Spinal cord (tissue), 10 donors: ENCODE data around the gene PPP3R1. TPM values are rescaled to one million over a fixed set of nuclear protein-coding genes. Genes with fewer than 3 reads are reported as not detected.
"Not testable (repeated sequence)": the region's sequence is repeated elsewhere in the genome, so short reads cannot be mapped to it uniquely, and the experiment has no call there.

Experiments used
- DNase-seq, 6 donors: peaks; one replicate each; pipeline versions ENCODE4 v3.0.0 to v3.0.0-alpha.2; 2013 to 2015; ENCODE audit warnings: low spot score in 6 of 6, low read depth in 4 of 6
- H3K27ac ChIP-seq: one replicate; pipeline ENCODE4 v1.5.1; 2013; ENCODE audit warnings: low read depth, low read length, control low read depth
- H3K27me3 ChIP-seq: one replicate; pipeline ENCODE4 v1.6.1; 2013; ENCODE audit warnings: low read length; ENCODE audit not compliant: control insufficient read depth, insufficient read depth
- H3K36me3 ChIP-seq: one replicate; pipeline ENCODE4 v1.6.1; 2013; ENCODE audit warnings: low read length; ENCODE audit not compliant: control insufficient read depth, insufficient read depth
- H3K4me1 ChIP-seq: one replicate; pipeline ENCODE4 v1.6.1; 2013; ENCODE audit warnings: low read length; ENCODE audit not compliant: control insufficient read depth, insufficient read depth
- H3K4me3 ChIP-seq: one replicate; pipeline ENCODE4 v1.5.1; 2013; ENCODE audit warnings: low read depth, low read length, control low read depth
- H3K9me3 ChIP-seq: one replicate; pipeline ENCODE4 v1.6.1; 2013; ENCODE audit warnings: low read length; ENCODE audit not compliant: control insufficient read depth, insufficient read depth
- WGBS: methylation state at CpG from one replicate; pipeline ENCODE4 v1.1.5; 2013; ENCODE audit warnings: missing lambda C conversion rate; ENCODE audit not compliant: insufficient coverage; 5-methylcytosine and 5-hydroxymethylcytosine counted together
- polyA plus RNA-seq, 2 donors: library from polyadenylated mRNA; unstranded; fragments of 120-200 nt; gene quantifications; one replicate each; pipeline ENCODE4 v1.2.1, GENCODE V29; 2013; ENCODE audit not compliant: insufficient read length in 2 of 2
- total RNA-seq, 2 donors: library from RNA; depleted of rRNA in 1 of 2; stranded (reverse); fragments of 120-200 nt in 1 of 2; fragments of >200 nt in 1 of 2; gene quantifications; one replicate each; pipeline versions ENCODE4 v1.2.3 to v1.2.4, GENCODE V29; 2013 to 2014
- donor health status: healthy.

The PPP3R1 gene
- total and polyA plus RNA-seq, 4 donors, result 23.8 to 170 (median 147) TPM

GRCh38 chr2:68182902-68183301 is 69.4 kb downstream of the PPP3R1 start:
- Histone ChIP-seq H3K27me3 (no peaks in the 10 kb centered on the region), H3K4me1 (no peaks in the 10 kb centered on the region), H3K9me3 (no peaks in the 10 kb centered on the region), H3K27ac (no peak overlapping the region), H3K4me3 (no peak overlapping the region), H3K36me3 (peaks cover 8% of the 10 kb centered on the region)
- no peak for DNase-seq
- WGBS, result 100% methylated on average over 1 of the region's 1 CpG

- DNase-seq, result no peak
- Histone ChIP-seq H3K27me3 (no peaks in the 10 kb centered on the region), H3K4me3 (no peak overlapping the region), H3K9me3 (no peaks in the 10 kb centered on the region), H3K4me1 (no peaks in the 10 kb centered on the region), H3K36me3 (peaks cover 8% of the 10 kb centered on the region), H3K27ac (no peak overlapping the region)
- 67% methylated on average over 1 of the region's 4 CpGs for WGBS
Observed at GRCh38 chr2:68178954-68179627, 73.2 kb downstream of the PPP3R1 start.

- DNase-seq, result no peak
Observed at GRCh38 chr2:68178432-68178831, 73.9 kb downstream of the PPP3R1 start.

GRCh38 chr2:68177541-68177940 is 74.8 kb downstream of the PPP3R1 start:
- WGBS, result 40% methylated on average over 1 of the region's 2 CpGs
- no peak for DNase-seq
- no peaks in the 10 kb centered on the region for H3K9me3 ChIP-seq
- H3K4me3 ChIP-seq, result no peak overlapping the region
- H3K27ac ChIP-seq, result no peak overlapping the region
- H3K27me3 ChIP-seq, result no peaks in the 10 kb centered on the region
- no peaks in the 10 kb centered on the region for H3K4me1 ChIP-seq
- peaks cover 14% of the 10 kb centered on the region for H3K36me3 ChIP-seq

More at GRCh38 chr2:68178432-68178831, 73.9 kb downstream of the PPP3R1 start:
- Histone ChIP-seq H3K4me1 (no peaks in the 10 kb centered on the region), H3K27me3 (no peaks in the 10 kb centered on the region), H3K27ac (no peak overlapping the region), H3K4me3 (no peak overlapping the region), H3K36me3 (peaks cover 8% of the 10 kb centered on the region), H3K9me3 (no peaks in the 10 kb centered on the region)
- WGBS, result 100% methylated on average over 3 of the region's 3 CpGs

GRCh38 chr2:68176657-68177056 is 75.7 kb downstream of the PPP3R1 start:
- Histone ChIP-seq H3K9me3 (no peaks in the 10 kb centered on the region), H3K36me3 (peaks cover 19% of the 10 kb centered on the region), H3K4me3 (no peak overlapping the region), H3K4me1 (no peaks in the 10 kb centered on the region), H3K27ac (no peak overlapping the region), H3K27me3 (no peaks in the 10 kb centered on the region)
- DNase-seq, result no peak
- no CpG with 5 or more reads among the region's 7 CpGs for WGBS

- H3K4me1 ChIP-seq, H3K4me3 ChIP-seq, H3K27ac ChIP-seq, H3K27me3 ChIP-seq, H3K9me3 ChIP-seq, DNase-seq: not testable (repeated sequence)
- H3K36me3 ChIP-seq, result peaks cover 22% of the 10 kb centered on the region
- no CpG with 5 or more reads among the region's 4 CpGs for WGBS
Observed at GRCh38 chr2:68175210-68175609, 77.1 kb downstream of the PPP3R1 start.

GRCh38 chr2:68172990-68173700 is 79.2 kb downstream of the PPP3R1 start:
- DNase-seq, result no peak
- Histone ChIP-seq H3K27me3 (no peaks in the 10 kb centered on the region), H3K36me3 (peaks cover 22% of the 10 kb centered on the region), H3K4me1 (no peaks in the 10 kb centered on the region), H3K27ac (no peak overlapping the region), H3K4me3 (no peak overlapping the region), H3K9me3 (no peaks in the 10 kb centered on the region)
- 93% methylated on average over 7 of the region's 8 CpGs for WGBS

GRCh38 chr2:68172521-68172920 is 79.8 kb downstream of the PPP3R1 start:
- Histone ChIP-seq H3K36me3 (peaks cover 22% of the 10 kb centered on the region), H3K4me1 (no peaks in the 10 kb centered on the region), H3K4me3 (no peak overlapping the region), H3K27me3 (no peaks in the 10 kb centered on the region), H3K27ac (no peak overlapping the region), H3K9me3 (no peaks in the 10 kb centered on the region)
- no peak for DNase-seq
- WGBS, result no CpG with 5 or more reads among the region's 2 CpGs

GRCh38 chr2:68171684-68172083 is 80.6 kb downstream of the PPP3R1 start:
- no peak for DNase-seq

GRCh38 chr2:68171146-68171545 is 81.2 kb downstream of the PPP3R1 start:
- no peaks in the 10 kb centered on the region for H3K4me1 ChIP-seq
- H3K36me3 ChIP-seq, result peaks cover 22% of the 10 kb centered on the region
- H3K4me3 ChIP-seq, result no peak overlapping the region
- WGBS, result 98% methylated on average over 6 of the region's 7 CpGs
- H3K27me3 ChIP-seq, result no peaks in the 10 kb centered on the region
- H3K27ac ChIP-seq, result no peak overlapping the region
- DNase-seq, result no peak
- H3K9me3 ChIP-seq, result no peaks in the 10 kb centered on the region

More at GRCh38 chr2:68171684-68172083, 80.6 kb downstream of the PPP3R1 start:
- WGBS, result 99% methylated on average over 4 of the region's 4 CpGs
- Histone ChIP-seq H3K9me3 (no peaks in the 10 kb centered on the region), H3K4me1 (no peaks in the 10 kb centered on the region), H3K27ac (no peak overlapping the region), H3K27me3 (no peaks in the 10 kb centered on the region), H3K36me3 (peaks cover 22% of the 10 kb centered on the region), H3K4me3 (no peak overlapping the region)
